D721Med (cell line): ENCODE data around the gene PAX6.
A peak's percentile ranks its signal among the peaks of the same experiment; 100 is the strongest.

Experiments
- DNase-seq: peaks from one replicate; pipeline ENCODE4 v3.0.0; 2011; ENCODE audit warnings: low spot score; ENCODE audit not compliant: insufficient read length
- FAIRE-seq: peaks from 2 replicates; lab custom pipeline; 2011; peaks lifted over from hg19 to GRCh38; lab: Jason Lieb, UNC
- TF ChIP-seq, protein P1 (sequence below): IDR thresholded peaks from 2 replicates; pipeline ENCODE4 v1.5.1; 2012; ENCODE audit warnings: mild to moderate bottlenecking, control low read depth; ENCODE audit not compliant: insufficient read depth; ENCODE audit errors: missing control alignments

Gene PAX6

DNA sequence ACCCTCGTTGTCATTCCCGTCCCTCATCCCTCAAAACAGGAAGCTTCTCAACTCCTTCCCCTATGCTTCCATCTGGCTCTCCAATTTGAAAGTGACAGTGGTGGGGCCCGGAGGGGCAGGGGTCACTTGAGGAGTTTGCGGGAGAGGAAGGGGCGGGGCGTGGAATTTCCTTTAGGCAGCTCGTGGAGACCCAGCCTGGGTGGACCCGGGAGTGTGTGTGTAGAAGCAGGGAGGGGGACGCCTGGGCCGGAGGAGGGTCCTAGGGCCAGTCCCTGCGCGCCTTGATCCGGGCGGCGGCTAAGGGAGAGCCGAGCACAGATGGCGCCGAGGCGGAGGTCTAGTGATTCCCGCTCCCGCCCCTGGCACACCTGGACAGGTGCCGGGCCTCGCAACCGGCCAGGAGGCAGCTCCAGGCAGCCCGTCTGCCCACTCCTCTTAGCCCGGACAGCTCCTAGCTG, 7.8 kb upstream of the PAX6 start:
- DNase-seq: no peak
- TF ChIP-seq, protein P1, sequence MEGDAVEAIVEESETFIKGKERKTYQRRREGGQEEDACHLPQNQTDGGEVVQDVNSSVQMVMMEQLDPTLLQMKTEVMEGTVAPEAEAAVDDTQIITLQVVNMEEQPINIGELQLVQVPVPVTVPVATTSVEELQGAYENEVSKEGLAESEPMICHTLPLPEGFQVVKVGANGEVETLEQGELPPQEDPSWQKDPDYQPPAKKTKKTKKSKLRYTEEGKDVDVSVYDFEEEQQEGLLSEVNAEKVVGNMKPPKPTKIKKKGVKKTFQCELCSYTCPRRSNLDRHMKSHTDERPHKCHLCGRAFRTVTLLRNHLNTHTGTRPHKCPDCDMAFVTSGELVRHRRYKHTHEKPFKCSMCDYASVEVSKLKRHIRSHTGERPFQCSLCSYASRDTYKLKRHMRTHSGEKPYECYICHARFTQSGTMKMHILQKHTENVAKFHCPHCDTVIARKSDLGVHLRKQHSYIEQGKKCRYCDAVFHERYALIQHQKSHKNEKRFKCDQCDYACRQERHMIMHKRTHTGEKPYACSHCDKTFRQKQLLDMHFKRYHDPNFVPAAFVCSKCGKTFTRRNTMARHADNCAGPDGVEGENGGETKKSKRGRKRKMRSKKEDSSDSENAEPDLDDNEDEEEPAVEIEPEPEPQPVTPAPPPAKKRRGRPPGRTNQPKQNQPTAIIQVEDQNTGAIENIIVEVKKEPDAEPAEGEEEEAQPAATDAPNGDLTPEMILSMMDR: no peak
- FAIRE-seq: no peak

DNA sequence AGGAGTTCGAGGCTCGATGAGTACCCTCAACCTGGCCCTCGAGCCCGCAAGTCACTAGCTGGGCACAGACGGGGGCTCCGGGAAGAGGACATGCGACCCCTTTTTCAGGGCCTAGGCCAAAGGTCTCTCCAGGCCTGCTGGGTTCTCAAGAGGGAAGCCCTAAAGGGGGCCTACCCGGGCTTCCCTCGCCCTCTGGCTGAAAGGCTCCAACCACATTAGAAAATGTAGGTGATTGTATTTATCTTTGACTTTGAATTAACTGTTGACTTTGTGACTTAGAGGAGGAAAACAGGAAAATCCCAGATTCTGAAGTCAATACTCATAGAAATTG, 7.3 kb upstream of the PAX6 start:
- DNase-seq: peak; percentile 19
- TF ChIP-seq, protein P1: no peak
- no peak for FAIRE-seq

DNA sequence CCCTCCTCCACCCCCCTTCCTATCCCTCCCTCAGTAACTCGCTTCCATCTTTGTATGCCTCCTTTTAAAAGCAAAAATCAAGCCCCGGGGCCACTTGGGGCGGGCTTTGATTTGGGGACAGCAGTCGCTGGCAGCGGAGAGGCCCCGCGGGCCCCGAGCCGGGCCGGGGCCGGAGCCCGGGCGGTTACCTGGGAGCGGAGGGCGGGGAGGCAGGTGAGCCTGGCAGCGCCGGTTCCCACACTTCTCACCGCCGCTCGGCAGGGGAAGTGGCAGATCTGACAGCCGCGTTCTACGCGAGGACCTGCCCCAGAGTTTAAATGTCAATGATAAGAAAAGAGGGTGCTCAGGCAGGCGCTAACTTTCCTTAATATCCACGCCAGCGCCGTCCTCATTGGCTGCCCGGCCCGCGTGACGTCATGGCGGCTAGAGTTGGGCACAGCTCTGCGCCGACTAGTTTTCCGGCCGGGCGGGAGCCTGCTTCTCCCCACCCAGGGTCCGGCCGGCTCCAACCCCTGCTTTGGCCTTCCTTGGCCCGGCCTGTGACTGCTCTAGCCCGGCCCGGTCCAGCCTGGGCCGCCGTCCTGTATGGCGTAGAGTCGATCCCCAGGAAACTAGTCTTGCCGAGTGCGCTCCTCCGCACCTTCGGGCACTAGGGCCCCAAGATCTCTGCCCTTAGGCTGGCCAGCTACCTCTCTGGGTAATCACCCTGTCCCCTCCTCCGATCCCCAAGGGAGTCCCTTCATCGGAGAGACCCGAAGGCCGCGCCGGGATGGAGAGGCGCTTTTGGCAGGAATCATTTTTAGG, 6.7 kb upstream of the PAX6 start:
- DNase-seq (no peak), FAIRE-seq (no peak)
- TF ChIP-seq, protein P1: no peak

DNA sequence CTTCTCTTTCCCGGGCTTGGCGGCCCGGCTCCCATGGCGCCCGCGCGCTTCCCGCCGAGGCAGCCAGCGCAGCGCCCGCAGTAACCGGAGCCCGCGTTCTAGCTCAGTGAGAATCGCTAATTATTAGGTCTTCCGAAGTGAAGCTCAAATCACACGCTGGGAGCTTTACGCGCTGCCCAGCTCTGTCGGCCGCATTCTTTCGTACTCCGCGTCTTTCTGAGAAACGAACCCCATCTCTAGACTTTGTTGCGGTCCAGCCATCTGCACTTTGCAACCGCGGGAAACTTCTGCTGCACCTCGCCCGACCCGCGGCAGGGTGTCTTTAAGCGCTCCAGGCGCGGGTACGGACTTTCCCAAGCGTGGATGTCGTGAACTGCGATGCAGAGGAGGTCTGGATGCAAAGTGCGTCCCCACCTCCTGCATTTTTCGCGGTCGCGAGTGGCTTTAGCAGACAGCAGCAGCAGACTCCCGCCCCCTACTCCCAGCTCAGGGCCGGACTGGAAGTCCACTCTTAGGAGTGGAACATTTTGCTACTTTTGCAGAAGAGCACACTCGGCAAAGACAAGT, 6.0 kb upstream of the PAX6 start:
- TF ChIP-seq, protein P1: no peak
- FAIRE-seq: no peak
- DNase-seq: peak; percentile 18

DNA sequence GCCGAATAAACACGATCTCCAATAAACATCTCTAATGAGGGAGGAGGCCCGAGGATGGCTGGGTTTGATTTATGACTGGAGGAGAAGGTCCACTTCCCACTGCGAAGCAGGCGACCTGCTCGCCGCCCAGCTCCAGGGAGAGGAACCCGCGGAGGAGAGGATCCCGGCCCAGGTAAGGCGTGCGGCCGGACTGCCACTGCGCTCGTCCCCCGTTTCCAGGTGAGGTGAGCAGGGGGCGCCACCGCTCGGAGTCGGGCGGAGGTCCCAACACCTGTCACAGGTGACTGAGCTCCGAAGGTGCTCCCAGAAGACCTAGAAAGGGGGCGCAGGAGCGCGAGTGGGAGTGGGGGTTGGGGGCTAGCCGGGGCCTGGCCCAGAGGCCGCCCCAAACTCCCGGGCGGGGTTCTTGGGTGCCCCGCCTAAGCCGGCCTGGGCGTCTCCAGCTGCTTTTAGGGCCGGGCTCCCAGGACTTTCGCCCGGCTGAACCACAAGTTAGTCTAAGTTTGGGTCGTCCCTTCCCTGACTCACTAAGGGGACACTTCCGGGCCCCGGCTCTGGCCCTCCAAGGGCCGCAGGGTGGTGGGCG, 5.4 kb upstream of the PAX6 start:
- TF ChIP-seq, protein P1: no peak
- DNase-seq: peak; percentile 18
- no peak for FAIRE-seq

DNA sequence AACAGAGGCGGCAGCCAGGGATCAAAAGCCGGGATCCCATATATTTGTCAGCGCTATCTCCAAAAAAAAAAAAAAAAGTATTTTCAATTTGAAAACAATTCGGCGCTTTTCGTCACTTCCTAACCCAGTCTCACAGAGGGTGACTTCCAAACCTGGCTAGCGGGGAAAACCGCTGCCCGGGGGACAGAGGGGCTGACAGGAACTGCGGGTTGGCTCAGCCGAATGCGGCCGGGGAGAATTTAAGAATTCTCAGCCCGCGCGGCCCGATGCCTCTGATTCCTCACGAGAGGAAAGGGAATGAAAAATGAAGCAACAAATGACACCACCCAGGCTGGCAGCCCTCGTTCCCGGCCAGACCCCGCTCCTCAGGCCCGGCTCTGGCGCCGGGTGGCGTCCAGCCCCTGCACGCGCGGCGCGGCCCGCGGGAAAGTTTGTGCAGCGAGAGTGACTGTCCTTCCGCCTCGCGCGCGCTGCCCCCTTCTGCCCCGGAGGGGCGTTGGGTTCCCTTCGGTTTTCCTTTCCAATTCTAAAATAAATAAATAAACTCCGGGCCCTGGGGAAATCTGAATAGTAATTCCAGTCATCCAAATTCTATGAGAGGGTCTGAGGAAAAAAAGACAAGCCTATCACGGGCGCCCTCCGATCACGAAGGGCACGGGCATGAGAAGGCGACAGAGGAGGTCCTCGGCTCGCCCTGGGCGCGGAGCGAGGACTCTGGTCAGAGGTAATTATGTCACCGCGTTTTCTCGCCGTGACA, 4.8 kb upstream of the PAX6 start:
- DNase-seq: no peak
- TF ChIP-seq, protein P1: no peak
- FAIRE-seq: no peak
